ENCODE measurements around the gene MACROH2A2.

- TF ChIP-seq CTCF (IDR thresholded peaks at IDR 0.05; ENCODE audit: insufficient read depth, low read length) = no peak
- no peak for TF ChIP-seq POLR2AphosphoS5 (IDR thresholded peaks at IDR 0.05; ENCODE audit: low read depth)
- no peak for TF ChIP-seq GABPA (IDR thresholded peaks at IDR 0.05; ENCODE audit: low read depth)
These were observed 18.2 kb downstream of the MACROH2A2 start for GRCh38 chr10:70070834-70071233.
